HG02642 (cell line): ENCODE results near the gene GDAP1L1.

Source experiments
- ATAC-seq: cut with Tn5 transposase; IDR thresholded peaks from one replicate; pipeline ENCODE4 v1.9.1; 2021; ENCODE audit warnings: mild to moderate bottlenecking; ENCODE audit not compliant: unreplicated experiment, poor library complexity

Gene GDAP1L1

DNA sequence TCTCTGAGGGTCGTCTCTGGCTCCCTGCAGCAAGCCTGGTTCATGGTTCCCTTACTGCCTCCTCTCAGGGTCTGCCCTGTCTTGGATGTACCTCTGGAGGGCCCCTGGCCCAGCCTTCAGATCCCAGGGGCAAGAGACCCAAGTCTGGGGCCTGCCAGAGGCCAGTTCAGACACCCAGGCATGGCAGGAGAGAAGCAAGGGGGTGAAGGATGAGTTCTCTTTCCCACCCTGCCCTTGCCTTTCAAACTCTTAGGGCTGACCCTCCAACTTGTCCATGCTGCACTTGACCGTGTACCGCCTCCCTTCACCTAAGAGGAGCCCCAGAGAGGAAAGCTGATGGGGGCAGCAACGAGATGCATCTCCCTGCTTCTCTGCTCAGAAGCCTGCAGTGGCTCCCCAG lies 4.2 kb downstream of the GDAP1L1 start:
- no peak for ATAC-seq

- no peak for ATAC-seq
Observed at GRCh38 chr20:44253528-44253927, 6.4 kb downstream of the GDAP1L1 start.

DNA sequence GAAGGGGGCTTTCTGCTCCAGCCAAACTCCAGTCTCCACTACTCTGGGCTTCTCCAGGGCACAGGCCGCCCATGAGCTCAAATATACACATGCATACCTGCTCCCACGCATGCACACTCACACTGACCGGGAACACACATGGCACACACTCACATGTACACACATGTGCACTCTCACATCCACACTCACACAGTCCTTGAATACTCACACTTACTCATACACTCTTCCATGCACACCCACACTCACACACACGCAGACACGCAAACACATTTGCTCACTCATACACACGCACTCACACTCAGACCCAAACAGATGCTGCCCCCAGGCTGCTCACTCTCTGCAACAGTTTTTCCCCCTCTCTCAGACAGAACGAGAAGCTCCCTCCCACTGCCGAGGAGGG lies 7.0 kb downstream of the GDAP1L1 start:
- ATAC-seq: no peak

- no peak for ATAC-seq
Observed at GRCh38 chr20:44255942-44256341, 8.8 kb downstream of the GDAP1L1 start.

DNA sequence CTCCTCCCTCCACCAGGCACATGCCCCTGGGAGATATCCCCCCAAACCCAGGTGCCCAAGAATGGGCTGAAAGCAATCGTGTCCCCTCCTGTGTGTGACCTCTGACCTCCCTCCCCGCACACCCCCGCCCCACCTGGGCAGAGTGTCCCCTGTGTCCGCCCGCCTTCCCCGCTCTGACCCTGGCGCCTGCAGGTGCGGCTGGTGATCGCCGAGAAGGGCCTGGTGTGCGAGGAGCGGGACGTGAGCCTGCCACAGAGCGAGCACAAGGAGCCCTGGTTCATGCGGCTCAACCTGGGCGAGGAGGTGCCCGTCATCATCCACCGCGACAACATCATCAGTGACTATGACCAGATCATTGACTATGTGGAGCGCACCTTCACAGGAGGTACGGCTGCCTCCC lies 9.9 kb downstream of the GDAP1L1 start:
- ATAC-seq: no peak

DNA sequence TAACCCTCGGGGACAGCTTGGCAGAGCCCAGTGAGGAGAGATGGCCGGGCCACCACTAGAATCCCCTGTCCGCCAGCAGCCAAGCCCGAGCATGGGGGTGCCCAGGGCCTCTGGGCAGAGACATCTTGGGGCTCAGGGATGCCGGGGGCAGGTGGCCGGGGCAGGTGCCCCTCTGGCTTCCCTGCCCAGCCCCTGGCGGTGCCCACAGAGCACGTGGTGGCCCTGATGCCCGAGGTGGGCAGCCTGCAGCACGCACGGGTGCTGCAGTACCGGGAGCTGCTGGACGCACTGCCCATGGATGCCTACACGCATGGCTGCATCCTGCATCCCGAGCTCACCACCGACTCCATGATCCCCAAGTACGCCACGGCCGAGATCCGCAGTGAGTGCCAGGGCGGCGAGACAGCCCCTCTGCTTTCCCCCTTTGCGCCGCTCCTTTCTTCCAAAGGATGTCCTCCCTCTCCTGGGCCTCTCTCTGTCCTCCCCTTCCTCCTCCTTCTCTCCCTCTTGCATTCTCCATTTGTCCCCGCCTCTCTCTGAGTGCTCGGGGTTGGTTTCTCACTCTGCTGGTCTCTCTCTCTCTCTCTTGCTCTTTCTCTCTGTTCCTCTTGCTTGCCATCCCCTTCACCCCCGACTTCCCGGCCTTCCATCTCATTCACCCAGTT lies 11.2 kb downstream of the GDAP1L1 start:
- no peak for ATAC-seq

DNA sequence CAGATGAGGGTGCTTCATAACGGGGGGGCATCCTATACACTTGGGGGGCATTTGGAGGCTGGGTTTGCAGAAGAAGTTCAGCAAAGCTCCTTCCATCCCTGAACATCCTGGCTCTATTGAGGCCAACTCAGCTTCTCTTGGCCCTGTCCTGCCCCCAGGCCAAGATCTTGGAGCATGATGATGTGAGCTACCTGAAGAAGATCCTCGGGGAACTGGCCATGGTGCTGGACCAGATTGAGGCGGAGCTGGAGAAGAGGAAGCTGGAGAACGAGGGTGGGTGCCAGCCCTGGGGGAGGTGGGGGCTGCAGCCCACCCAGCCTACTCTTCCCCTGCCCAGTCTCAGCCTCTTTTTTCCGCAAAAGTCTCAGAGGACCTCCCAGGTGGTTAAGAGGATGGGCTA lies 17.2 kb downstream of the GDAP1L1 start:
- no peak for ATAC-seq

DNA sequence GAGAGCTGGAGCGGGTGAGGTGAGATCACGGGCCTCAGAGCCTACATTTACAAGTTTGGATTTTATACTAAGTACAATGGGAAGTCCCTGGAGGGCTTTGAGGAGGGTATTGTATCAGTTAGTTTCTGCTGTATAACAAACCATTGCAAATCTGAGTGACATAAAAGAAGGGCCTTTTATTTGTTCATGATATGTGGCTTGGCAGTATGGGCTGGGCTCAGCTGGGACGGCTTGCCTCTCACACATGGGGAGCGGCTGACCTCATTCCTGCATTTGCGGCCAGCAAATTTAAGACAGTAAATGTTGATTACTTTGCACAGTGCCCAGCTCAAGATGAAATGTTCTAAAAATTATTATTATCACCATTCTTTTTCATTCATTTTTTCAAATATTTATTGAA lies 21.7 kb downstream of the GDAP1L1 start:
- ATAC-seq: no peak

DNA sequence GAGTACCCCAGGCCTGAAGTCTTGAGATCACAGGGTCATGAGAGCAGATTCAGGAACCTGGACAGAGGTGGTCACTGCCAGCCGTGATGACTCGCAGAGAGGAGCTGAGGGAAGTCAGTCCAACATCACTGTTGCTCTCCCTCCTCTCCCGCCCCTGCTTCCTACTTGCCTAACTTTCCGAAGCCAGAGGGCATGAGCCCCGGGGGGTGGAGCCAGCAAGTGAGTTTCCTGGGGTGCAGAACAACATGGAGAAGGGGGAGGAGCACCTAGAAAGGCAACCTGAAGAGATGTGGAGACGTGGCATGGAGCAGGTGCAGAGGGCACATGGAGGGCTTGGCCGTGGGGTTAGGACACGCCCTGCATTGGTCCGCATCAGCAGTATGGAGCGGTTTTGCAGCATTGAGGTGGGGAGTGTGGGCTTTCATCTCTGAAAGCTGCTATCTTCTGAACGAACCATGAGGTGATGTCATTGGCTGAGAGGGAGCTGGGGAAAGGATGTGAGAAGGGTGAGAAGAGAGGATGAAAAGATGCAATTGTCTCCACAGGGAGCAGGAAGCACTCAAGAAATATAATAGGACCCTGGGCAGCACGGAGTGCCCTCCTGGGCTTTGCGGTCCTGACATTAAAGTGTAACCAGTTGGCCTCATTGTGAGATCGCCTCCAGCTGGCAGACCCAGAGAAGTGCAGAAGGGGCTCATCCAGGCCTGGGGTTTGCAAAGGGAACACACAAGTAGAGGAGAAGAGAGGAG lies 25.0 kb downstream of the GDAP1L1 start:
- no peak for ATAC-seq

DNA sequence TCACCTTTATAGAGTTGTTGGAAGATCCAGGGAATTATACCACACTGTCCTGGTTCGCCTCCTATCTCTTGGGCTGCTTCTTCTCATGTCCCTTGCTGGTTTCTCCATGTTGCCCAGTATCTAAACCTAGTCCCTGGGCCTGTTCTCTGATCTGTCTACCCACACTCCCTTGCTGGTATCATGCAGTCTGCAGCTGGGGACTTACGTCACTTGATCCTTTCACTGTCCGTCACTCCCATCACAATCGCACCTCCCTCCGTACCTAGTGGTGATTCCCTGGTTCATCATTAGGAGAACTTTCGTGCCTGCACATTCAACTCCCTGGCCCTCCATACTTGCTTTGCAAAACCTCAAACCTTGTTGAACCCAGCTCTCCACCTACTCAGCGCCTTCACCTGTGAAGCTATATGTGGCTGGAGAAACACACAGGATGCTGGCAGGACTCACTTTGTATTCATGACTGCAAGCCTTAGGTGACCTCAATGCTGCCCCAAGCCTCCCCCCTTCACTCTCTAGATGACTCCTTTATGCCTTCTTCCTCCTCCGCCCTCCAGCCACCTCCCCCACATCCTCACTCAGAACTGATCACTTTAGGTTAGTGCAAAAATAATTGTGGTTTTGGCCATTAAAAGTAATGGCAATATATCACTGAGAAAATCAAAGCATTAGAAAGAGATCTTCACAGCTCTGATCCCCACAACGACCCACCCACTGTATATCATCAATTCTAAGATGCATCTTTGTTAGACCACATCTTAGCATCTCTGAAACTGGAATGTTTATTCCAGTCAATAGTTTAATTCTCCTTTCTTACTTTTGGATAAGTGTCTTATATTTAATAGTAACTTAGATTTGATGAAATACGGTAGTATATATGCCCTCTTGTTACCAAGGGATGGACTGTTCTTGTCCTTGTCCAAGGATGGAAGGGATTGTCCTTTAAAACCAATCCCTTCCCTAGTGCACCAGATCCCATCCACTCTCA lies 26.4 kb downstream of the GDAP1L1 start:
- no peak for ATAC-seq

DNA sequence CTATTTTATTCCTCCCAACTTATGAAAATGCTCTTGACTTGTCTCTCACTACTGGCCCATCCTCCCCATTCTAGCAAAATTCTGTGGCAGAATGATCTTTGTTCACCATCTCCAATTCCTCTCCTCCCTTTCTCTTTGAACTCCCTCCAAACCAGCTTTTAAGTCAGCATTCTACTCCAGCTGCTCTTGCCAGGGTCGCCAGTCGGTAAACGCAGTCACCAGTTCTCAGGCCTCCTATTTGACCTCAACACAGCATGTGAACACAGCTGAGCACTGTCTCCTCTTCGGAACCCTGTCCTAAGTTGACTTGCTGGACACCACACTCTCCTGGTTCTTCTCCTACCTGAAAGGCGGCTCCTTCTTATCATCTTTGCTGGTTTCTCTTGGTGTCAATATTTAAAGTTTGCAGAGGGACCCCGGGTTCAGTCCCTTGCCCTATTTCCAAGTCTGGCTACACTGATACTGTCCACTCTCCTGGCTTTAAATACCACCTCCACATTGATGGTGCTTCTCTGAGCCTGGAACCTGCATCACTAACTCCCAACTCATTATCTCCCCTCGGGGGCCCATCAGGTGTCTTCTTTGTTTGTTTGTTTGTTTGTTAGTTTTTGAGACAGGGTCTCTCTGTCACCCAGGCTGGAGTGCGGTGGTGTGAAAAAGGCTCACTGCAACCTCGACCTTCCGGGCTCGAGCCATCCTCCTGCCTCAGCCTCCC lies 27.4 kb downstream of the GDAP1L1 start:
- ATAC-seq: no peak

- ATAC-seq: no peak
Observed at GRCh38 chr20:44279228-44279627, 32.1 kb downstream of the GDAP1L1 start.

DNA sequence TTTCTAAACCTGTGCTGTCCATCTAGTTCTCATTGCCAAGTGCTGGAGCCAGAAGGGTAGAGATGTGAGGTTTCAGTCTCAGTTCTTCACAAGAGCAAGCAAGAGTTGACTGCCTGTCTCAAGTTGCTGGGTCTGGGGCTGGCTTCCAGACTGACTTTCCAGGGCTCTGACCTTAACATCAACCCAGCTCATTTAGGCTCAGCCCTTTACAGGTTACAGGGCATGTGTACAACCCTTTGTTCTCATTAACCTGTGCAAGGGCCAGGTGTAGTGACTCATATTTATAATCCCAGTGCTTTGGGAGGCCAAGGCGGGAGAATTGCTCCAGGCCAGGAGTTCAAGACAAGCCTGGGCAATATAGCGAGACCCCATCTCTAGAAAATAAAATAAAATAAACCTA lies 33.3 kb downstream of the GDAP1L1 start:
- no peak for ATAC-seq

DNA sequence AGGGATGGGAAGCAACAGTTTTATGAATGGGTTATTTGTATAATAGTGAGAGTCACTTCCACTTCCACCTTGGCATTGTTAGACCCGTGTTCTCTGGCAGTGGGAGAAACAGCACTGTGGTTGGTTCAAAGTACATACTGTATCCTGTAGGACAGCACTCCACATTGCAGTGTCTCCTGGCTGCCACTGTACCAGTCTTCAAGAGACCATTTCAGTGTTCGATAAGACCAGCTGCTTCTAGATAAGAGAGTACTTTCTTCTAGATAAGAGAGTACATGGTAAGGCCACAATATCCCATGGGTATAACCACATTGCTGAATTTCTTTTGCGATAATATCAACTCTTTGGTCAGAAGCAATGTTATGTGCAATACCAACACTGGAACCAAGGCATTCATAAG lies 35.1 kb downstream of the GDAP1L1 start:
- ATAC-seq: no peak

GRCh38 chr20:44284032-44284431 lies 36.9 kb downstream of the GDAP1L1 start:
- ATAC-seq: no peak

DNA sequence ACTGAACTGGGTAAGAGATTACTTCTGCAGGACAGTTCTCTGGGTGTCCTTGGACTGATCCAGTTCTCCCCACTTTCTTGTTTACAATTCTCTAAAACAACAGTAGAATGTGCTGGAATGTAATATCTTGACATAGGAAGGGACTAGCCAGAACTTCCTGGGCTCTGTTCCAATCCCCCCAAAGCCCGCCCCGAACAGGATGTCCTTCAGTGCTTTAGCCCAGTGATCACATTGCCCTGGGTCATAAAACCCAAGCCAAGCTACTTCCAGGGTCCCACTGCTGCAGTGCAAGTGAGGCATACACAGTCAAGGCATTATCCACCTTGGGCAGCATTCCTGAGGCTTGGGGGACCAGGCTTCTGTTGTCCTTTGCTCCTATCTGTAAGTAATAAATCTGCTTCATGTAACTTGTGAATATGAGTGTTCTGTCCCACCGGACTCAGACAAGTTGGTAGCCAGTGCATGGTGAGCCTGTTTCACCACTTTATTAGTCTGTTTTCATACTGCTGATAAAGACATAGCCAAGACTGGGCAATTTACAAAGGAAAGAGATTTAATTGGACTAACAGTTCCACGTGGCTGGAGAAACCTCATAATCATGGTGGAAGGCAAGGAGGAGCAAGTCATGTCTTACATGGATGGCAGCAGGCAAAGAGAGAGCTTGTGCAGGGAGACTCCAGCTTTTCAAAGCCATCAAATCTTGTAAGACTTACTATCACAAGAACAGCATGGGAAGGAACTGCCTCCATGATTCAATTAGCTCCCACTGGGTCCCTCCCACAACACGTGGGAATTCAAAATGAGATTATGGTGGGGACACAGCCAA lies 40.4 kb downstream of the GDAP1L1 start:
- no peak for ATAC-seq

- no peak for ATAC-seq
Observed at GRCh38 chr20:44288252-44288651, 41.1 kb downstream of the GDAP1L1 start.

GRCh38 chr20:44291754-44292153 lies 44.6 kb downstream of the GDAP1L1 start:
- no peak for ATAC-seq

- ATAC-seq: no peak
Observed at GRCh38 chr20:44296011-44296410, 48.9 kb downstream of the GDAP1L1 start.
